Thyroid gland (tissue), 4 donors: Measurements from ENCODE around the gene DLG2.

ENCODE experiments used
- POLR2A ChIP-seq, 2 donors: fragments of 450-650 bp; IDR thresholded peaks; one replicate each; pipeline ENCODE4 v1.6.1; 2017; ENCODE audit warnings: antibody characterized with exemption in 2 of 2, mild to moderate bottlenecking in 2 of 2, moderate library complexity in 1 of 2
- TF ChIP-seq, protein P1 (sequence below), 6 experiments: fragments of 200-600 bp in 3 of 6; fragments of 450-650 bp in 3 of 6; sonication (generic) in 3 of 6; IDR thresholded peaks; one replicate each; pipeline ENCODE4 v1.5.1; 2016 to 2019; ENCODE audit warnings: antibody characterized with exemption in 6 of 6, mild to moderate bottlenecking in 2 of 6, inconsistent platforms in 1 of 6, moderate library complexity in 1 of 6

DNA sequence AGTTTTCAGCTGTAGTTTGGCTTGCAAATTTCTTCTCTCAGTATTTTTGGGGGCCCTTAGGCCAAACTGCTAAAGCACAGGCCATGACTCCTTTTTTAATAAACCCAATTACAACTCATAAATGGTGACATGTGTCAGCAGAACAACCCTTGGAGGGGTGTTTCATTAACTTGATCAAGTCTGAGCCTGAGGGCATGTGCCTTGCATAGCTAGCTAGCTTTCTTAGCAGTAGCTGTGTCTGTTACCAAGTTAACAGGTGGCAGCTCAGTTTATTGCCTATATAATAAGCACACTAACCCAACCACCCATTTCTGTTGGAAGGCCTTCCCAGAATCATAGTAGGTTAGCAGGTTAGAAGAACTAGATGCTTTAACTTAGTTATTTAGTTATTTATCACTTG is 1390.7 kb downstream of the DLG2 start:
- TF ChIP-seq, protein P1, sequence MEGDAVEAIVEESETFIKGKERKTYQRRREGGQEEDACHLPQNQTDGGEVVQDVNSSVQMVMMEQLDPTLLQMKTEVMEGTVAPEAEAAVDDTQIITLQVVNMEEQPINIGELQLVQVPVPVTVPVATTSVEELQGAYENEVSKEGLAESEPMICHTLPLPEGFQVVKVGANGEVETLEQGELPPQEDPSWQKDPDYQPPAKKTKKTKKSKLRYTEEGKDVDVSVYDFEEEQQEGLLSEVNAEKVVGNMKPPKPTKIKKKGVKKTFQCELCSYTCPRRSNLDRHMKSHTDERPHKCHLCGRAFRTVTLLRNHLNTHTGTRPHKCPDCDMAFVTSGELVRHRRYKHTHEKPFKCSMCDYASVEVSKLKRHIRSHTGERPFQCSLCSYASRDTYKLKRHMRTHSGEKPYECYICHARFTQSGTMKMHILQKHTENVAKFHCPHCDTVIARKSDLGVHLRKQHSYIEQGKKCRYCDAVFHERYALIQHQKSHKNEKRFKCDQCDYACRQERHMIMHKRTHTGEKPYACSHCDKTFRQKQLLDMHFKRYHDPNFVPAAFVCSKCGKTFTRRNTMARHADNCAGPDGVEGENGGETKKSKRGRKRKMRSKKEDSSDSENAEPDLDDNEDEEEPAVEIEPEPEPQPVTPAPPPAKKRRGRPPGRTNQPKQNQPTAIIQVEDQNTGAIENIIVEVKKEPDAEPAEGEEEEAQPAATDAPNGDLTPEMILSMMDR (IDR thresholded peaks at IDR 0.05), result no peak
- no peak for TF ChIP-seq POLR2A (IDR thresholded peaks at IDR 0.05)
